Skin epidermis (tissue), 12 donors: ENCODE measurements around the gene MSX2.

Experiments used
- H3K27ac ChIP-seq, 21 experiments: fragments of 200-600 bp; sonication (generic) in 11 of 21; one replicate each; pipeline ENCODE4 v1.5.0; 2020; ENCODE audit warnings: mild to moderate bottlenecking in 3 of 21, inconsistent platforms in 2 of 21, moderate library complexity in 2 of 21
- H3K4me3 ChIP-seq, 7 experiments: fragments of 200-600 bp; sonication (generic) in 2 of 7; one replicate each; pipeline ENCODE4 v1.5.0; 2020; ENCODE audit warnings: inconsistent platforms in 2 of 7, mild to moderate bottlenecking in 2 of 7, moderate library complexity in 1 of 7

Gene MSX2

GRCh38 chr5:174724484-174725260 lies at the start of gene MSX2:
Gene MSX2 (plus strand): TSS chr5:174724582. CDS start chr5:174724660, 78 bp downstream.
- Histone ChIP-seq H3K4me3 (peak within 1 kb of the TSS; percentile 52 to 61 (median 57)), H3K27ac (peak within 1 kb of the TSS in 20 of 21 experiments; percentile 31 to 89 (median 72))

GRCh38 chr5:174675110-174675509 lies 49.3 kb upstream of the MSX2 start:
- Histone ChIP-seq H3K27ac (no peak overlapping the region), H3K4me3 (no peak overlapping the region)

GRCh38 chr5:174675916-174676315 lies 48.5 kb upstream of the MSX2 start:
- Histone ChIP-seq H3K4me3 (no peak overlapping the region), H3K27ac (no peak overlapping the region)

GRCh38 chr5:174678107-174678506 lies 46.3 kb upstream of the MSX2 start:
- H3K4me3 ChIP-seq: no peak overlapping the region
- no peak overlapping the region for H3K27ac ChIP-seq

GRCh38 chr5:174680901-174681565 lies 43.3 kb upstream of the MSX2 start:
- Histone ChIP-seq H3K4me3 (no peak overlapping the region), H3K27ac (no peak overlapping the region)

GRCh38 chr5:174687503-174687902 lies 36.9 kb upstream of the MSX2 start:
- no peak overlapping the region for H3K4me3 ChIP-seq
- no peak overlapping the region for H3K27ac ChIP-seq

- Histone ChIP-seq H3K4me3 (no peak overlapping the region), H3K27ac (no peak overlapping the region)
Measured at GRCh38 chr5:174688441-174689354, 35.7 kb upstream of the MSX2 start.

GRCh38 chr5:174690271-174690670 lies 34.1 kb upstream of the MSX2 start:
- Histone ChIP-seq H3K27ac (no peak overlapping the region), H3K4me3 (no peak overlapping the region)

GRCh38 chr5:174692381-174692780 lies 32.0 kb upstream of the MSX2 start:
- Histone ChIP-seq H3K4me3 (no peak overlapping the region), H3K27ac (no peak overlapping the region)

- Histone ChIP-seq H3K4me3 (no peak overlapping the region), H3K27ac (no peak overlapping the region)
Measured at GRCh38 chr5:174692982-174693422, 31.4 kb upstream of the MSX2 start.

- H3K27ac ChIP-seq: no peak overlapping the region
- no peak overlapping the region for H3K4me3 ChIP-seq
Measured at GRCh38 chr5:174693697-174694385, 30.5 kb upstream of the MSX2 start.

GRCh38 chr5:174694611-174695010 lies 29.8 kb upstream of the MSX2 start:
- H3K27ac ChIP-seq: no peak overlapping the region
- H3K4me3 ChIP-seq: no peak overlapping the region

- H3K4me3 ChIP-seq: no peak overlapping the region
- no peak overlapping the region for H3K27ac ChIP-seq
Measured at GRCh38 chr5:174698156-174698555, 26.2 kb upstream of the MSX2 start.

- H3K4me3 ChIP-seq: no peak overlapping the region
- H3K27ac ChIP-seq: no peak overlapping the region
Measured at GRCh38 chr5:174699131-174699530, 25.3 kb upstream of the MSX2 start.

GRCh38 chr5:174706997-174707572 lies 17.3 kb upstream of the MSX2 start:
- Histone ChIP-seq H3K27ac (no peak overlapping the region), H3K4me3 (no peak overlapping the region)

GRCh38 chr5:174707671-174708070 lies 16.7 kb upstream of the MSX2 start:
- Histone ChIP-seq H3K4me3 (no peak overlapping the region), H3K27ac (no peak overlapping the region)

- Histone ChIP-seq H3K27ac (no peak overlapping the region), H3K4me3 (no peak overlapping the region)
Measured at GRCh38 chr5:174708476-174709207, 15.7 kb upstream of the MSX2 start.

- Histone ChIP-seq H3K4me3 (no peak overlapping the region), H3K27ac (no peak overlapping the region)
Measured at GRCh38 chr5:174714751-174715150, 9.6 kb upstream of the MSX2 start.

GRCh38 chr5:174715804-174716203 lies 8.6 kb upstream of the MSX2 start:
- Histone ChIP-seq H3K27ac (no peak overlapping the region), H3K4me3 (no peak overlapping the region)
